Measurements from ENCODE around the gene ATP2B1. TPM values are rescaled to one million over a fixed set of nuclear protein-coding genes. Genes with fewer than 3 reads are reported as not detected.

ATP2B1 gene
- total RNA-seq, 2 donors from 2014 or later: 16.4 to 80.3 TPM

DNA sequence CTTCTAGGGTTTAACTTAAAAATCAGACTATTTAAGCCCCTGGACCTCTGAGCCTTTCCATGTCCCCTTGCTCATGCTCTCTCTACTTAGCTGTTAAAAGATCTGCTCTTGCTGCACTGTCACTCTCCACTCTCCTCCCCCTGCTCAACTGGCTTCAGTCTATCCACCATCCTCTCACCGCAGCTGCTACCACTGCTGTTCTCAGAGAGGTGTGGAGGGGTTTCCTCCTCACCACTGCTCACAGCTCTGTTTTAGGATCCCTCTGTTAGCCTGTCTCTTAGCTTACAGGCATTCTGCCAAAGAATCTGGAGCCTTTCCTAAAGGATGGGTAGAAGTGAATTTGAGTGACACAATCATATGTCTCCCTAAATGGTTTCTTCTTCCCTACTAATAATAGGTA is 43.7 kb upstream of the ATP2B1 start:
- Histone ChIP-seq H3K36me3 (no peaks in the 10 kb centered on the region), H3K27me3 (replicated peaks; ENCODE audit: insufficient read depth) (no peaks in the 10 kb centered on the region), H3K27ac (no peak overlapping the region), H3K4me3 (no peak overlapping the region), H3K4me1 (replicated peaks) (no peaks in the 10 kb centered on the region), H3K9me3 (no peaks in the 10 kb centered on the region)
- TF ChIP-seq POLR2A (IDR thresholded peaks at IDR 0.05) (no peak), POLR2AphosphoS5 (IDR thresholded peaks at IDR 0.05) (no peak)
- TF ChIP-seq, protein P1, sequence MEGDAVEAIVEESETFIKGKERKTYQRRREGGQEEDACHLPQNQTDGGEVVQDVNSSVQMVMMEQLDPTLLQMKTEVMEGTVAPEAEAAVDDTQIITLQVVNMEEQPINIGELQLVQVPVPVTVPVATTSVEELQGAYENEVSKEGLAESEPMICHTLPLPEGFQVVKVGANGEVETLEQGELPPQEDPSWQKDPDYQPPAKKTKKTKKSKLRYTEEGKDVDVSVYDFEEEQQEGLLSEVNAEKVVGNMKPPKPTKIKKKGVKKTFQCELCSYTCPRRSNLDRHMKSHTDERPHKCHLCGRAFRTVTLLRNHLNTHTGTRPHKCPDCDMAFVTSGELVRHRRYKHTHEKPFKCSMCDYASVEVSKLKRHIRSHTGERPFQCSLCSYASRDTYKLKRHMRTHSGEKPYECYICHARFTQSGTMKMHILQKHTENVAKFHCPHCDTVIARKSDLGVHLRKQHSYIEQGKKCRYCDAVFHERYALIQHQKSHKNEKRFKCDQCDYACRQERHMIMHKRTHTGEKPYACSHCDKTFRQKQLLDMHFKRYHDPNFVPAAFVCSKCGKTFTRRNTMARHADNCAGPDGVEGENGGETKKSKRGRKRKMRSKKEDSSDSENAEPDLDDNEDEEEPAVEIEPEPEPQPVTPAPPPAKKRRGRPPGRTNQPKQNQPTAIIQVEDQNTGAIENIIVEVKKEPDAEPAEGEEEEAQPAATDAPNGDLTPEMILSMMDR (IDR thresholded peaks at IDR 0.05): no peak
- DNase-seq (ENCODE audit: low spot score): no peak
- intact Hi-C loops (cut with DNase I): no loop called here
- 100% methylated on average over 1 of the region's 1 CpG for WGBS

GRCh38 chr12:89750389-89751351 is 42.0 kb upstream of the ATP2B1 start:
- DNase-seq (ENCODE audit: low spot score): no peak
- H3K27ac ChIP-seq: no peak overlapping the region
- WGBS: 75% methylated on average over 6 of the region's 6 CpGs
- no peaks in the 10 kb centered on the region for H3K9me3 ChIP-seq
- intact Hi-C loops (cut with DNase I): no loop called here
- no peaks in the 10 kb centered on the region for H3K4me1 ChIP-seq (replicated peaks)
- H3K36me3 ChIP-seq: no peaks in the 10 kb centered on the region
- no peaks in the 10 kb centered on the region for H3K27me3 ChIP-seq (replicated peaks; ENCODE audit: insufficient read depth)
- TF ChIP-seq POLR2AphosphoS5 (IDR thresholded peaks at IDR 0.05) (no peak), POLR2A (IDR thresholded peaks at IDR 0.05) (no peak)
- TF ChIP-seq, protein P1 (IDR thresholded peaks at IDR 0.05): no peak
- H3K4me3 ChIP-seq: no peak overlapping the region

DNA sequence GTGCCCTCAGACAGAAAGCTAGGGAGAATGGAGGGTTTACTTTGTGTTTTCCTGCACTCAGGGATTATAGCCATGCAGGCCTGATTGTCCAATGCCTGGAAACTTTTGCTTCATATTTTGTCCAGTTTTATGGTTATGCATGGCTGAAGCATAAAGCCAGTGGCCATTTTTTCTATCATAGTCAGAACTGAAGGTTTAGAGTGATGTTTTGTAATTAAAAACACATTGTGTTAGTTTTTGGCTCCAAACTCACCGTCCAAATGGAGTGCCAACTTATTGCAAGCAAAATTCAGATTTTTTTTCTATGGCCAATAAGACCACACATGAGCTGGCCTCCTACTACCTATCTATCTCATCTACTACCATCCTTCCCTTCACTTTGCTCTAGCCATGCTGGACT is 40.2 kb upstream of the ATP2B1 start:
- Histone ChIP-seq H3K4me1 (replicated peaks) (no peaks in the 10 kb centered on the region), H3K4me3 (no peak overlapping the region), H3K9me3 (no peaks in the 10 kb centered on the region), H3K27ac (no peak overlapping the region), H3K36me3 (no peaks in the 10 kb centered on the region), H3K27me3 (replicated peaks; ENCODE audit: insufficient read depth) (no peaks in the 10 kb centered on the region)
- TF ChIP-seq, protein P1 (IDR thresholded peaks at IDR 0.05): no peak
- TF ChIP-seq POLR2AphosphoS5 (IDR thresholded peaks at IDR 0.05): no peak
- TF ChIP-seq POLR2A (IDR thresholded peaks at IDR 0.05): no peak
- 93% methylated on average over 1 of the region's 1 CpG for WGBS
- intact Hi-C loops (cut with DNase I): no loop called here
- no peak for DNase-seq (ENCODE audit: low spot score)

GRCh38 chr12:89745286-89745685 is 36.6 kb upstream of the ATP2B1 start:
- no peak for DNase-seq (ENCODE audit: low spot score)
- Histone ChIP-seq H3K4me1 (replicated peaks) (no peaks in the 10 kb centered on the region), H3K27me3 (replicated peaks; ENCODE audit: insufficient read depth) (no peaks in the 10 kb centered on the region), H3K4me3 (no peak overlapping the region), H3K9me3 (no peaks in the 10 kb centered on the region), H3K36me3 (no peaks in the 10 kb centered on the region), H3K27ac (no peak overlapping the region)
- intact Hi-C loops (cut with DNase I): no loop called here
- no peak for TF ChIP-seq POLR2A (IDR thresholded peaks at IDR 0.05)
- no peak for TF ChIP-seq POLR2AphosphoS5 (IDR thresholded peaks at IDR 0.05)
- TF ChIP-seq, protein P1 (IDR thresholded peaks at IDR 0.05): no peak
- WGBS: 80% methylated on average over 2 of the region's 2 CpGs
